ENCODE measurements around the gene ABHD16A.

DNA sequence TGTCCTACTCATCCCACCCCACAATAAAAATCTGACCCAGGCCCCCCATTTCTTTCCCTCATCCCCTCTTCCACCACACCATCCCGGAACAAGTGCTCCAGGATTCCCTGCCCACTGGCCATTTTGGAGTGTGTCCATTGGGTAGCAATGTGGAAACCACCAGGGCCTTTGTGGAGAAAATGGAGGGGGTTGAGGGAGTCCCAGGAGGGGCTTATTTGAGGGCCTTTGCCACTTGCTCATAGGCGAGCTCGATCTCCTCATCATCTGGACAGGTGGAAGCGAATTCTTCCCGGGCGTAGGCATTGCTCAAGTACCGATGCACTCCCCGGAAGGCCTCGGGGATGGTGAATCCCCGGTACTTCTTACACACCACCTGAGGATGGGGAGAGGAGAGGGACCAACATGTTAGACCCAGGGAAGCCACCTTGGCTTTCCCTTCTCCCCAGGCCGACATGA lies 27.5 kb upstream of the ABHD16A start:
- TF ChIP-seq, protein P1, sequence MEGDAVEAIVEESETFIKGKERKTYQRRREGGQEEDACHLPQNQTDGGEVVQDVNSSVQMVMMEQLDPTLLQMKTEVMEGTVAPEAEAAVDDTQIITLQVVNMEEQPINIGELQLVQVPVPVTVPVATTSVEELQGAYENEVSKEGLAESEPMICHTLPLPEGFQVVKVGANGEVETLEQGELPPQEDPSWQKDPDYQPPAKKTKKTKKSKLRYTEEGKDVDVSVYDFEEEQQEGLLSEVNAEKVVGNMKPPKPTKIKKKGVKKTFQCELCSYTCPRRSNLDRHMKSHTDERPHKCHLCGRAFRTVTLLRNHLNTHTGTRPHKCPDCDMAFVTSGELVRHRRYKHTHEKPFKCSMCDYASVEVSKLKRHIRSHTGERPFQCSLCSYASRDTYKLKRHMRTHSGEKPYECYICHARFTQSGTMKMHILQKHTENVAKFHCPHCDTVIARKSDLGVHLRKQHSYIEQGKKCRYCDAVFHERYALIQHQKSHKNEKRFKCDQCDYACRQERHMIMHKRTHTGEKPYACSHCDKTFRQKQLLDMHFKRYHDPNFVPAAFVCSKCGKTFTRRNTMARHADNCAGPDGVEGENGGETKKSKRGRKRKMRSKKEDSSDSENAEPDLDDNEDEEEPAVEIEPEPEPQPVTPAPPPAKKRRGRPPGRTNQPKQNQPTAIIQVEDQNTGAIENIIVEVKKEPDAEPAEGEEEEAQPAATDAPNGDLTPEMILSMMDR (IDR thresholded peaks at IDR 0.05; ENCODE audit: poor library complexity, severe bottlenecking): no peak
- TF ChIP-seq EZH2 (IDR thresholded peaks at IDR 0.05; ENCODE audit: borderline replicate concordance, insufficient read depth, low read length, poor library complexity, severe bottlenecking): no peak

Measured in neural cell (in vitro differentiated cells).